A673 (cell line): ENCODE results near the gene HNRNPM. TPM values are rescaled to one million over a fixed set of nuclear protein-coding genes. Genes with fewer than 3 reads are reported as not detected.
"Not testable (repeated sequence)": the region's sequence is repeated elsewhere in the genome, so short reads cannot be mapped to it uniquely, and the experiment has no call there.

Source experiments
- BruUV-seq: library from RNA; stranded (reverse); fragments of 400-500 nt; replicated peaks from 2 replicates; lab custom pipeline; 2021; lab: Mats Ljungman, UMichigan
- CTCF ChIA-PET: fragments of 300-600 bp; sonication (Branson Sonifier 250); formaldehyde crosslinking; loops from one replicate; lab custom pipeline; 2022; ENCODE audit warnings: antibody characterized with exemption; lab: Charles Lee
- POLR2A ChIA-PET: fragments of 300-600 bp; sonication (Branson Sonifier 250); formaldehyde crosslinking; loops from one replicate; lab custom pipeline; 2022; ENCODE audit warnings: antibody characterized with exemption; ENCODE audit not compliant: low non-redundant PET; lab: Charles Lee
- DNase-seq: peaks from one replicate; pipeline ENCODE4 v3.0.0-alpha.2; 2015; ENCODE audit warnings: low spot score
- H3K27ac ChIP-seq: fragments of 200-600 bp; sonication (generic); 2 replicates; pipeline ENCODE4 v1.5.1; 2016; ENCODE audit warnings: mixed run types, low read depth, mild to moderate bottlenecking, mixed read lengths, antibody characterized with exemption, low read length; ENCODE audit not compliant: poor library complexity, severe bottlenecking
- H3K27me3 ChIP-seq: fragments of 200-600 bp; sonication (generic); replicated peaks from 2 replicates; pipeline ENCODE4 v1.6.1; 2017; ENCODE audit warnings: mixed run types, low read depth, mild to moderate bottlenecking, mixed read lengths, antibody characterized with exemption, low read length; ENCODE audit not compliant: insufficient read depth, poor library complexity
- H3K36me3 ChIP-seq: fragments of 200-600 bp; sonication (generic); 2 replicates; pipeline ENCODE4 v1.6.1; 2016; ENCODE audit warnings: mixed run types, mild to moderate bottlenecking, mixed read lengths, antibody characterized with exemption, low read length; ENCODE audit not compliant: insufficient read depth, poor library complexity, severe bottlenecking
- H3K4me1 ChIP-seq: fragments of 200-600 bp; sonication (generic); 2 replicates; pipeline ENCODE4 v1.6.1; 2017; ENCODE audit warnings: mixed run types, mild to moderate bottlenecking, mixed read lengths, antibody characterized with exemption, low read length; ENCODE audit not compliant: insufficient read depth, poor library complexity, severe bottlenecking
- H3K4me3 ChIP-seq: fragments of 200-600 bp; sonication (generic); 2 replicates; pipeline ENCODE4 v1.5.1; 2016; ENCODE audit warnings: low read depth, mixed run types, mild to moderate bottlenecking, mixed read lengths, low read length; ENCODE audit not compliant: poor library complexity, severe bottlenecking
- H3K9me3 ChIP-seq: fragments of 200-600 bp; sonication (generic); 2 replicates; pipeline ENCODE4 v1.6.1; 2016; ENCODE audit warnings: mixed run types, low read depth, mild to moderate bottlenecking, mixed read lengths, antibody characterized with exemption, low read length; ENCODE audit not compliant: poor library complexity, severe bottlenecking
- CTCF ChIP-seq: fragments of 300-800, 200-600 bp; sonication (generic); conservative IDR thresholded peaks from 2 replicates; pipeline ENCODE4 v1.5.1; 2017; ENCODE audit warnings: low read depth, mild to moderate bottlenecking, antibody characterized with exemption, low read length, moderate library complexity, mixed read lengths
- EZH2 ChIP-seq: fragments of 200-600 bp; sonication (generic); IDR thresholded peaks from 2 replicates; pipeline ENCODE4 v1.6.1; 2017; ENCODE audit warnings: borderline replicate concordance, low read depth, mild to moderate bottlenecking, mixed read lengths, antibody characterized with exemption, low read length; ENCODE audit not compliant: poor library complexity, severe bottlenecking
- intact Hi-C: fragments of 100-400 bp; cut with micrococcal nuclease; formaldehyde crosslinking; loops from one replicate; pipeline ENCODE4 v1.10.0; 2022; ENCODE audit not compliant: unreplicated experiment
- total RNA-seq: library from RNA; stranded (reverse); gene quantifications from 2 replicates; pipeline ENCODE4 v1.2.3, GENCODE V29; 2021

HNRNPM gene
- total RNA-seq, 1 experiment from 2014 or later: 436 TPM

DNA sequence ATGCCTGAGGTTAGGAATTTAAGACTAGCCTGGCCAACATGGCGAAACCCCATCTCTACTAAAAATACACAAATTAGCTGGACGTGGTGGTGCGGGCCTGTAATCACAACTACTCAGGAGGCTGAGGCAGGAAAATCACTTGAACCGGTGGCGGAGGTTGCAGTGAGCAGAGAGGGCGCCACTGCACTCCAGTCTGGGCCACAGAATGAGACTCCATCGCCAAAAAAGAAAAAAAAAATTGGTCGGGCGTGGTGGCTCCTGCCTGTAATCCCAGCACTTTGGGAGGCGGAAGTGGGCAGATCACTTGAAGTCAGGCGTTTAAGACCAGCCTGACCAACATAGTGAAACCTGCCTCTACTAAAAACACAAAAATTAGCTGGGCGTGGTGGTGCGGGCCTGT, 34.1 kb upstream of the HNRNPM start:
- H3K36me3 ChIP-seq, H3K4me3 ChIP-seq, POLR2A ChIA-PET, H3K27ac ChIP-seq, DNase-seq, BruUV-seq, intact Hi-C loops, H3K27me3 ChIP-seq, H3K4me1 ChIP-seq, H3K9me3 ChIP-seq, CTCF ChIA-PET: not testable (repeated sequence)
- TF ChIP-seq CTCF: 0 out of 2 replicates have a peak, but pooled peaks have one; percentile 17

DNA sequence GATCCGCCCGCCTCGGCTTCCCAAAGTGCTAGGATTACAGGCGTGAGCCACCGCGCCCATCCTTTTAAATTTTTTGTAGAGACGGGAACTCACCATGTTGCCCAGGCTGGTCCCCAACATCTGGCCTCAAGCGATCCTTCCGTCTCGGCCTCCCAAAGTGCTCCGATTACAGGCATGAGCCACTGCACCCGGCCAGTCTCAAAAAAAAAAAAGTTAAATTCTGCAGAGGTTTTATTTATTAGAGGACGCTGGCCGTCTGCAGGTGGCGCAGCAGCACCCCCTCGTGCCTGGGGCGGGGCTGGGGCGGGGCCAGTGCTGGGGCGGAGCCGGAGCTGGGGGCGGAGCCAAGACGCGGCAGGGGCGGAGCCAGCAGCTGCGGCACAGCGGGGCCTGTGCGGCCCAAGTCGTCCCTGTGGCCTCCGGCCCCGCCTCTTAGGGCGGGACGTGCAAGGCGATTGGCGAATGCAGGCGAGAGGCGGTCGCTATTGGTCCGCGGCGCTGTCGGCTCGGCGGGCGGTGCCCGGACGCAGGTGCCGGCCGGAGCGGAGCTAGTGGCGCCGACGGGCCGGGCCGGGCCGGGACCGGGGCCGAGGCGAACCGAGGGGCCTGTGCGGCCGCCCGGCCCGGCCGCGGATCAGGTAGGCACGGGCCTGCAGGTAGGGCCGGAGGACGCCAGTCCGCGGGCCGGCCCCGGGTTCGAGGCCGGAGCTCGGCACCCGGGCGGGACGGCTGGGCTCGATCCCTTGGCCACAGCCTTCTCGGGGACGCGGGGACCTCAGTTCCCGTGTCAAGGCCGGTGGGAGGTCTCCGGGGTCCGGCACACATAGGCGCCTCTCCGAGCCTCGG, 31.8 kb upstream of the HNRNPM start, which contains the start of gene MARCHF2:
Gene MARCHF2 (plus strand): TSS at position 523 of the 846 bp plus-strand sequence. CDS start 8,536 bp downstream, outside the sequence.
- H3K27me3 ChIP-seq: no peaks in the 10 kb centered on the region
- no peaks in the 10 kb centered on the region for H3K36me3 ChIP-seq
- H3K9me3 ChIP-seq: no peaks in the 10 kb centered on the region
- ChIA-PET POLR2A (interaction anchor here (0.5 to 0.6 kb wide), 2 partner anchors 12 to 38 kb away, joined by 4 to 6 read pairs; no protein-coding TSS in a partner anchor), CTCF (interaction anchor here (0.5 to 0.8 kb wide), 8 partner anchors 23 to 281 kb away, joined by 3 to 5 read pairs (median 4); partner anchors contain the start of genes HNRNPM and RAB11B)
- BruUV-seq: no TSS peak
- peak; percentile 97 for DNase-seq
- peak within 1 kb of the TSS; percentile 68 for H3K4me3 ChIP-seq
- intact Hi-C loops: no loop called here
- no peak for TF ChIP-seq EZH2
- TF ChIP-seq CTCF: peak; percentile 67
- H3K27ac ChIP-seq: peak within 1 kb of the TSS; percentile 57
- no peaks in the 10 kb centered on the region for H3K4me1 ChIP-seq

DNA sequence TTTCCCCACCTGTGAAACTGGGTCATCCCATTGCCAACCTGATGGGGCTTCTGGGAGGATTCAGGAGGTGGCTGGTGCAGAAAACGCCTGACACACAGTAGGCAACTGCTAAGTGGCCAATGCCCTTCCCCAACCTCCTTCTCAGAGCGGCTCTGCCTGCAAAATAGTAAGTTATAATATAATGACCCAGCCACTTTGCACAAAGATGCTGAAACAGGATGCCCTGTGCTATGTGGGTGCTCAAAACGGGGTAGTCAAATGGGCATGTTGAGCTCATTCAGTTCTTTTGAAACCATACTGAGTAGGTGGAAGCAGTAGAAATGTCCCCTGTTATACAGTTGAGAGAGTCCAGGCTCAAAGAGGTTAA, 31.2 kb upstream of the HNRNPM start:
- DNase-seq: no peak
- H3K4me3 ChIP-seq: peak overlapping the region; percentile 68
- no peaks in the 10 kb centered on the region for H3K36me3 ChIP-seq
- H3K27ac ChIP-seq: peak overlapping the region; percentile 57
- intact Hi-C loops: no loop called here
- CTCF ChIA-PET: no interaction called here
- no peaks in the 10 kb centered on the region for H3K27me3 ChIP-seq
- TF ChIP-seq EZH2: no peak
- TF ChIP-seq CTCF: no peak
- no peaks in the 10 kb centered on the region for H3K4me1 ChIP-seq
- no TSS peak for BruUV-seq
- H3K9me3 ChIP-seq: no peaks in the 10 kb centered on the region
- POLR2A ChIA-PET: no interaction called here
